ENCODE measurements around the gene ROBO1.

The ROBO1 gene

GRCh38 chr3:78825118-78825857 lies 942.5 kb downstream of the ROBO1 start:
- DNase-seq: no peak

DNA sequence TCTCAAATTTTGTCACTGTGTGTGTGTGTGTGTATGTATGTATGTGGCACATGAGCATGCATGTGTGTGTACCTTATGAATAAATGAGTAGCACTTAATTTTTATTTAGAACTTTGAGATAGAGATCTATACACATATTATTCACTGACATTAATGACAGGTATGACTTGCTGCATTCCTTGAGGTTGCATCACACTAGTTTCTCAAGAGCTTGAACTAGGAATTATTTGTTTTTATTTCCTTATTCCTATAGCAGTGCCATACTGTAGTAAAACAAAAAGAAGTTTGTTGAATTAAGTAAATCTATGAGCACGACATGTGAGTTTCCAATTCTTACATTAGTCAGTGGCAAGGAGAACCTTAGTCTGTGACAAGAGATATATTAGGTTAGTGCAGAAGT lies 943.9 kb downstream of the ROBO1 start:
- DNase-seq: no peak

DNA sequence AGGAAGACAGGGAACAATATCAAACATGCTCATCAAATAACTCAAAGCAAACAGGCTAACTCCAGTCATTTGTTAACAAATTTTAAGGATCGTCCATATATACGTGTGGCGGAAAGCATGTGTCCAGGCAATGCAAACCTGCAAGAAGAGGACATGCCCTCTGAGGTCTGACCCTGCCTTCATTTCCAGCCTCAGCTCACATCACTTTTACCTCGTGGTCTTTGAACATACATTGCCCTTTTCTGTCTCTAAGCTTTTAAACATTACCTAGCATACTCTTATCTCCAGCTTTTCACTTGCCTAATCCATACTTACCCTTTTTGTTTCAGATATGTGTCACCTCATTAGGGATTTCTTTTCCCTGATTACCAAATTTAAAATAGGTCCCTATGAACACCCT lies 944.4 kb downstream of the ROBO1 start:
- no peak for DNase-seq

DNA sequence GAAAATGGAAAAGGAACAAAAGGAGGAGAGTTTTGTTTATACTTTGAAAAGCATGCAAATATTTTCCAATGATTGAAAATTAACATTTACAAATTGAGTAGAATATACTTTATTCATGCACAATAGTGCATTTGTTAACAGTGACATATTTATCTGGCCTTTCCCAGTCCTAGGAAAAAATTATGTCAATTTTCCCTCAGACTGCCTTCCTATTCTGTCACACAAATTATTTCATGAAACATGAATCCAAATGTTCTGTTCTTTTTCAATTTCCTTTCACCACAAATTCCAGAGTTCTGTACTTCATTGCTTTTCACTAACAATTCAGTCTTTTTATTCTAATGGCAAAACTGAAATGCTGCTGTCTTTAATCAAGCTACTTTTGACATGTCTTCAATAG lies 945.1 kb downstream of the ROBO1 start:
- no peak for DNase-seq

DNA sequence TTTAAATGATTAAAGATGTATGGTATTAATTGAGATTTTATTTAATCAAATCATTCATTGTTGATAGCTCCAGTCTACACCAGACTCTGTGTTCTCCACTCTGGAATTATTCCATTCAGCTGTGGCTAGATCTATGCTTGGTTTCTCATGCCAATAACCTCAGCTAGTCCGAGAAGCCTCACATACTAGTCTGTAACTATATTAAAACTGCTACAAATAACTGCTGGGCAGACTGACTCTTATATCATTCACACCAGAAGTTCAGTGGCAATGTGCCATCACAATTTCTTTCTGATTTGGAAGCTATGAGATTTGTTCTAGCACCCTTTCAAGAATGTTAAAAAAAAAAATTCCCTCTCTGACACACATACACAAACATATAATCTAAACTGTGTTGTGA lies 947.3 kb downstream of the ROBO1 start:
- no peak for DNase-seq

- DNase-seq: no peak
Measured at GRCh38 chr3:78818161-78818985, 949.4 kb downstream of the ROBO1 start.

DNA sequence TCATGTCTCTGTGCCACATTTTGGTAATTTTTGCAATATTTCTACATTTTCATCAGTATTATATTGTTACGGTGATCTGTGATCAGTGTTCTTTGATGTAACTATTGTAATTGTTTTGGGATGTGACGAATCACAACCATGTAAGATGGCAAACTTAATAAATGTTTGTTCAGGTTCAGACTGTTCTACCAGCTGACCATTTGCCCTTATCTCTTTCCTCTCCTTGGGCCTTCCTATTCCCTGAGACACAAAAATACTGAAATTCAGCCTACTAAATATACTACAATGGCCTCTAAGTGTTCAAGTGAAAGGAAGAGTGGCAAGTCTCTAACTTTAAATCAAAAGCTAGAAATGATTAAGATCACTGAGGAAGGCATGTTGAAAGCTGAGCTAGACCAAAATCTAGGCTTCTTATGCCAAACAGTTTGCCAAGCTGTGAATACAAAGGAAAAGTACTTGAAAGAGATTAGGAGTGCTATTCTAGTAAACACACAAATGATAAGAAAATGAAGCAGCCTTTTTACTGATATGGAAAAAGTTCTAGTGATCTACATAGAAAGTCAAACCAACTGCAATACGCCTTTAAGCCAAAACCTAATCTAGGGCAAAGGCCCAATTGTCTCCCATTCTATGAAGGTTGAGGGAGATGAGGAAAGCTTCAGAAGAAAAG lies 952.8 kb downstream of the ROBO1 start:
- DNase-seq: no peak

DNA sequence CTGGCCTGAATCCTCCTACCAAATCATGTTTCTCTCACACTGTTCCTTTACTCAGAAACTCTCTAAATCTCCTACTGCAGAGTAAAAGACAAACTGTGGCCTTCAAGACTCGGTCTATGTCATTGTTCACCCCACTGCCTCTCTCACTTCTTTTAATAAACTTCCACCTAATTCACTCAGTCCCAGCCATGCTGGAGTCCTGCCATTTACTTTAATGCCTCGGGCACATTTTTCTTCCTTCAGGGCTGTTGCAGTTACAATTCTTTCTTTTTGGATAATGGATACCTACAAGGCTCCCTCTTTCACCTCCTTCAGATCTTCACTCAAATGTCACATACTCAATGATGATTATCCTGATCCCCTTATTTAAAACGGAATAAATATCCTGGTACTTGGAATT lies 955.6 kb downstream of the ROBO1 start:
- DNase-seq: no peak

- no peak for DNase-seq
Measured at GRCh38 chr3:78809966-78810365, 957.8 kb downstream of the ROBO1 start.

- DNase-seq: no peak
Measured at GRCh38 chr3:78804251-78805037, 963.4 kb downstream of the ROBO1 start.

DNA sequence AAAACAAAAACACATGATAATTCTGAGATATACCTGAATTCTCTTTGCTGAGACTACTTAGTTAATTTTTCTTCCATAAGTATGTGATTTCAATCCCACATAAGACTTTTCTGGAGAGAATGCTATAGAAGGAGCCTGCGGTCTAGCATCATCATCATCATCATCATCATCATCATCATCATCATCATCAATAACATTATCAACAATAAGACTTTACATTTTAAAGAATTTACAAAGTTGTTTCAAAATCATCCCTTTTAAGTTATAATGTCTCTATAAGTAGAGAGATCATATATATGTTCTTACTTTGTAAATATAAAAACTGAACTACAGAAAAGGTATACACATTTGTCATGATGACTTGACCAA lies 965.3 kb downstream of the ROBO1 start:
- DNase-seq: no peak

- no peak for DNase-seq
Measured at GRCh38 chr3:78801926-78802561, 965.8 kb downstream of the ROBO1 start.

DNA sequence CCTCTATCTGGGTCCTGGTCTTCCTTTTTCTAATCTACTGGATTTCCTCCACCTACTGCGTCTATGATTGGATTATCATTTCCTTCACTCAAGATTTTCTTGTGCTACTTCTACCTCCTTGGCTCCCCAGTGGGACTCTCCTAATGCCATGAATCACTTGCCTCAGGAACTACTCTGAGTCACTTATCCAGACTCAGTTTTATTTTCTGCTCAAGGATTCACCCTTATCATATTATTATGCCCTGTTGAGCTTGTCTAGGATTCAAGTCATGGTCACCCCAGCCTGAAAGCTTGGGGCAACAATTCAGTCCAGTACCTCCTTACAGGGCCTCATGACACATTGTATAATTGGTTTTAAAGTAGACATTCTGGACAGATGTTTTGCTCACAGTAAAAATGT lies 968.1 kb downstream of the ROBO1 start:
- no peak for DNase-seq

GRCh38 chr3:78798266-78798832 lies 969.4 kb downstream of the ROBO1 start:
- no peak for DNase-seq

DNA sequence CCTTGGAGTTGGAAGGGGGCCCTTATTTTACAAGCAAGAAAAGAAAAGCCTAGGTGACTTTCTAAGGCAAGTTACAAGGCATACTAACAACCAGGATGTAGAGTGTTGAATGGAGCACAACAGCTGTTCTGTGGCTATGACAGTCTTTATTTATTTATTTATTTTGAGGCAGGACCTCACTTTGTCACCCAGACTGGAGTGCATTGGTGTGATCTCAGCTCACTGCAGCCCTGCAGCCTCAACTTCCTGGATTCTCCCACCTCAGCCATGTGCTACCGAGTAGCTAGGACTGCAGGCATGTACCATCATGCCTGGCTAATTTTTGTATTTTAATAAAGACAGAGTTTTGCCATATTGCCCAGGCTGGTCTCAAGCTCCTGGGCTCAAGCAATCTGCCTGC lies 973.4 kb downstream of the ROBO1 start:
- no peak for DNase-seq

DNA sequence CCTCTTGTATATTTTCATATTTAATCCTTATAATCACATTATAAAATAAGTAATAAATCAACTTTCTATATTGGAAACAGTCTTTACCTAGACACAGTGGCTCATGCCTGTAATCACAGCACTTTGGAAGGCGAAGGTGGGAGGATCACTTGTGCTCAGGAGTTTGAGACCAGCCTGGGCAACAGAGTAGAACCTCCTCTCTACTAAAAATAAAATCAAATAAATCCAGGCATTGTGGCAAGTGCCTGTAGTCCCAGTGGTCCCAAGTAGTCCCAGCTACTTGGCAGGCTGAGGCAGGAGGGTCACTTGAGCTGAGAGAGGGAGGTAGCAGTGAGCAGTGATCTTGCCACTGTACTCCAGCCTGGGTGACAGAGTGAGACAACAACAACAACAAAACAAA lies 975.1 kb downstream of the ROBO1 start:
- no peak for DNase-seq

DNA sequence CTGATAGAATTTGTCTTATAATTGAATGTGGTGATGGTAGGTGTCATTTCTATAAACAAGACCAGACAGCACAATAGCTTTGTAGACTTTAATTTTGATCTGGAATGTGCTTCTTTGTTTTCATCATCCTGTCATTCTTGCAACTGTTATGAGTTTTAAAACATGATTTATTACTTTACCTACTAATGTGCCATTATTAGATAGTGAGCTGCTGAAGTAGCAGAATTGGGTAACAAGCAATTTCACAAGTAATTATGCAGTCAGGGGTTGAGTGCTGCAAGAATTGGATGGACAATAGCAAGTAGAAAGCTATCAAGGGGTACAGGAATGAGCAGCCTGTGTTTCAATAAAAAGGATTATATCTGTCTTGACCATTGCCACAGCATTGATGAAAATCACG lies 975.6 kb downstream of the ROBO1 start:
- DNase-seq: no peak

DNA sequence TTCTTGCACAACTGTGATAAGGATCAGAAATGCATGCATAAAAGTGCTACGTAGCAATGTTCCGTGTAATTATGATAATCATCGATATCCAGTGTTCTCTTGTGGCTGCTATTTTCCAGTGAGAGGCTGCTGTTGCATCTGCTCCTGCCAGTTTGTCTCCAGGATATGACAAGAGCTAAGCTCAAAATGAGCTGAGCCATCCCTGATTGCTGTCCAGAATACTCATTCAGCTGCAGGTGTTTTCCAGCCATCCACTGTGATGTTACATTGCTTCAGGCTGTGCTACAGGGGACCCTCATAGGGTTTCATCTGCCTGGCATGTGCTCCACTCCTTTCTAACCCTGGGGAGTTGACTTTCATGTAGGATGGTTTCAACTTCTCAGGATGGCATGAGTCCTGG lies 976.0 kb downstream of the ROBO1 start:
- peak; percentile 25 for DNase-seq

DNA sequence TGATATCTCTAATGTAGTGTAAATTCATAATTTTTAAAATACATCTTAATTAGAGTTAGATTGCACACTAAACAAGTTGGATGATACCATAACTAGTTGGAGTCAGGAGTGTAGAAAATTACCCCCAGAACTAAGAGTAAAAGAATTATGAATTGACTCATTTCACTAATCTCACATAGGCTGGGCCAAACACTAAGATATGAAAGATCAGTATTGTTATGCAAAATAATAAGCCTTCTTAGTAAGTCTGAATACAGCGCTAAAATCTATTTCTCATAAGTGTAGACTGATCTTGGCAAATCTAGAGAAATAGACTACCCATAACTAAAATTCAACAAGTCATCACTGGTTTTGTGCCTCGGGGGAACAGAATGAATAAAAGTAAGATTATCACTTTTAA lies 979.0 kb downstream of the ROBO1 start:
- no peak for DNase-seq

DNA sequence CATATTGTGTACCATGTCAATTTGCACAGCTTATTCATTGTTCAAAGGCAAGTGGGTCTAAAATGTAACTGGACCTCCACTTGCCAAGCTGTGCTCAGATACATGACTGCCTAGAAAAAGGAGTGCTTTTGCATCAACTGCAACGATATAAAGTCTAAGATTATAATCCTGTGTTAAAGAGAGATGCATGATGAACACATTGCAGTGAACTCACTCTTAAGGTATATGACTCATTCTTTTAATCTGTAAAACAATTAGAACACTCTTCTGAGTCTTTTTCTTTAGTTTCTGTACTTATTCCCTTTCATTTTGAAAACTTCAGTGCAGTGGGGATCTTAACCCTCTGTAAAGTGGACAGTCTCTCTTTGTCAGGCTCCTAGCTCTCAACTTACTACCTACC lies 982.8 kb downstream of the ROBO1 start:
- no peak for DNase-seq

DNA sequence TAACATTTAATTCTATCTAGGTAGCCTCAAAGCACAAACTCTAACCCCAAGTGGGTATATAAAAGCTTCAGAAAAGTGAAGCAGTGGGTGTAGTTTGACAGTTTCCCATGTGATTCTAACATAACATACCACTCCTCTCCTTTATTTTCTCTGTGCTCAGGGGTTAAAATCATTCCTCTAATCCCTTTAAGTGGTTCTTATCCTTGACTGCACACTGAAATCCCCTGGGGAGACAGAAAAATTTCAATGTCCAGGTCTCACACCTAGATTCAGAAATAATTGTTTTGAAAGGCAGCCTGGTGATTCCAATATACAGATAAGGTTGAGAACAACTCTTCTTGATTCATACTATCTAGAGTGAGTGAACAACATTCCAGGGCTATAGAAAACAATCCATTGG lies 986.4 kb downstream of the ROBO1 start:
- no peak for DNase-seq
